Epithelial cell of proximal tubule (primary cell): Measurements from ENCODE around the gene TELO2. TPM values are rescaled to one million over a fixed set of nuclear protein-coding genes. Genes with fewer than 3 reads are reported as not detected.

Experiments
- DNase-seq: peaks from one replicate; pipeline ENCODE4 v3.0.0-alpha.2; 2011; ENCODE audit warnings: low read depth
- H3K4me3 ChIP-seq: 2 replicates; pipeline ENCODE4 v1.5.1; 2011; ENCODE audit warnings: low read depth, mild to moderate bottlenecking, low read length
- CTCF ChIP-seq: conservative IDR thresholded peaks from 2 replicates; pipeline ENCODE4 v1.5.1; 2012; ENCODE audit warnings: low read depth, mild to moderate bottlenecking, low read length
- total RNA-seq: library from RNA; depleted of rRNA; stranded (reverse); fragments of >200 nt; gene quantifications from 2 replicates; pipeline ENCODE4 v1.2.3, GENCODE V29; 2015

Gene TELO2
- total RNA-seq, 1 donor from 2014 or later = 33.5 TPM

GRCh38 chr16:1526608-1527555 lies 33.7 kb downstream of the TELO2 start:
- TF ChIP-seq CTCF = no peak
- no peak for DNase-seq
- no peak overlapping the region for H3K4me3 ChIP-seq

DNA sequence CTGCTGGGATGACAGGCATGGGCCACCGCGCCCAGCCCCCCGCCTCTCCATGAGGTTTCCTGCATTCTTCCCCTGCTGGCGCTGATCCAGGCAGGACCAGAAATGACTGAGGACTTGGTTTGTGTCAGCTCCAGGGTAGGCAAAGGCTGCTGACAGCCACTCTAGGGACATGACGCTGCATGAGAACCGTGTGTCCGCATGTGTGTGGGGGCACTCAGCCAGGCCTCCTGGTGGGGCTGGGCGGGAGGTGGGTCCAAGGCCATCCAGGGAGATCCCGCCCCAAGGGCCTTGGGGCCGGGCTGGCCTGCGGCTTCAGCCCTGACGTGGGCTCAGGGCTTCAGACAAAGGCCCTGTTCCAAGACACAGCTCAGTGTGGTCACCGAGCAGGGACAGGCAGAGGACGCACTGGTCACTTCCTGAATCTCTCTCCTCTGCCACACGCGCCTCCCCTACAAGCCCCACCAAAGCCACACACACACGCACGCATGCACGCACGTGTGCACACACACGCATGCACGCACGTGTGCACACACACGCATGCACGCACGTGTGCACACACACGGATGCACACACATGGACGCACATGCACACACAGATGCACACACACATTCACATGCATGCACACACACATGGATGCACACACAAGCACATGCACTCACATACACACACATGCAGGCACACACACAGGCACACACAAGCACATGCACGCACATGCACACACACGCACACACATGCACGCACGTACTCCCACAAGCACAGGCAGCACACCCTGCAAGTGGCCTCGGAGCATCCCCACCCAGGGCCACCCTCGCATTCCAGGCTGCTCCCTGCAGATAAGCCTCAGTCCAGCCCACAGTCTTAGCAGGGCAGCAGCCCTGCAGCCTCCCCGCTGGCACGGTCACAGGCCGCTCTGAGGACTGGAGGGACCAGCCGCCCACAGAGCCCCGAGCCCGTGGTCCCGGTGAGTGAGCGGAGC lies 35.0 kb downstream of the TELO2 start:
- no peak for DNase-seq
- TF ChIP-seq CTCF = no peak
- no peak overlapping the region for H3K4me3 ChIP-seq

DNA sequence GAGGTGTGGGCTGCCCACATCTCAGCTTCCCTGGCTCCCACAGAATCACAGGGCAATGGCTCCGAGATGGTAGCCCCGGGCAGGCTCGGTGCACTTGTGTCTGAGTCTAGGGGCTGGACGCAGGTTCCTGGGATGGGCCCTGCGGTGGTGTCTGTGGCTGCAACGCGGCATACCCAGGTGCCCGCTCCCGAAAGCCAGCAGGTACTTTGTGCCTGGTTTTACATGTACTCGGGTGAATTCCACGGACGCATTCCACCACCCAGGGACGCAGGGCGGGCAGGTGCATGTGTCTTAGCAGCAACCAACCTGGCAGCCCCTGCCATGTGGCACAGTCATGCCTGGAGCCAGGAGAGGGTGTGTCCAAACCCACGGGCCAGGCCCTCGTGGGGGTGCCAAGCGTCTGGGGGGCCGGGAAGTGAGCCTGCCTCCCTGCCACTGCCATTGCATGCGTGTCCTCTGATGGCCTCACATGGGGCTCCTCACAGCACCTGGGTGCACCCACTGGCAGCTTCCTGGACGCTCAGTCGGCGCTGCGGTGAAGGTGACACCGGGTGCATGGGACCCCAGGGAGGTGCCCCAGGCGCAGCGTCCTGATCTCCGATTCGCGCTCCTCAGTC lies 35.9 kb downstream of the TELO2 start:
- no peak overlapping the region for H3K4me3 ChIP-seq
- no peak for DNase-seq
- TF ChIP-seq CTCF = no peak

- no peak overlapping the region for H3K4me3 ChIP-seq
- TF ChIP-seq CTCF = no peak
- DNase-seq = no peak
Observed at GRCh38 chr16:1530349-1530882, 37.3 kb downstream of the TELO2 start.

- H3K4me3 ChIP-seq = no peak overlapping the region
- no peak for DNase-seq
- TF ChIP-seq CTCF = no peak
Observed at GRCh38 chr16:1530883-1531637, 37.9 kb downstream of the TELO2 start.

GRCh38 chr16:1531638-1531910 lies 38.4 kb downstream of the TELO2 start:
- no peak overlapping the region for H3K4me3 ChIP-seq
- no peak for TF ChIP-seq CTCF
- DNase-seq = no peak
